WERI-Rb-1 (cell line): ENCODE data around the gene AFAP1.

Experiments used
- DNase-seq: peaks from one replicate; pipeline ENCODE4 v3.0.0-alpha.2; 2020
- H3K27ac ChIP-seq: fragments of 250-450 bp; sonication (Bioruptor Pico); 2 replicates; pipeline ENCODE4 v1.5.1; 2020; ENCODE audit warnings: mild to moderate bottlenecking, moderate library complexity
- H3K27me3 ChIP-seq: fragments of 250-450 bp; sonication (Bioruptor Pico); 2 replicates; pipeline ENCODE4 v1.5.1; 2021; ENCODE audit warnings: mild to moderate bottlenecking, low read depth, moderate library complexity; ENCODE audit not compliant: insufficient read depth, severe bottlenecking
- H3K36me3 ChIP-seq: fragments of 250-450 bp; sonication (Bioruptor Pico); 2 replicates; pipeline ENCODE4 v1.5.1; 2020; ENCODE audit warnings: mild to moderate bottlenecking, moderate library complexity
- H3K4me3 ChIP-seq: 2 replicates; pipeline ENCODE4 v1.5.1; 2011; ENCODE audit warnings: low read depth, mild to moderate bottlenecking, control low read depth, low read length
- H3K9me3 ChIP-seq: fragments of 250-450 bp; sonication (Bioruptor Pico); 2 replicates; pipeline ENCODE4 v1.5.1; 2021; ENCODE audit warnings: mild to moderate bottlenecking, moderate library complexity; ENCODE audit not compliant: severe bottlenecking
- CTCF ChIP-seq: IDR thresholded peaks from 2 replicates; pipeline ENCODE4 v1.5.1; 2011; ENCODE audit warnings: low read depth, mild to moderate bottlenecking, control low read depth, inconsistent platforms, low read length

Gene AFAP1

GRCh38 chr4:7861440-7861881 lies 78.2 kb downstream of the AFAP1 start:
- Histone ChIP-seq H3K36me3 (no peaks in the 10 kb centered on the region; the same call in 1 of the 2 replicates), H3K9me3 (no peaks in the 10 kb centered on the region), H3K4me3 (no peak overlapping the region), H3K27me3 (no peaks in the 10 kb centered on the region), H3K27ac (no peak overlapping the region)
- DNase-seq = no peak
- no peak for TF ChIP-seq CTCF

- DNase-seq = no peak
- no peak for TF ChIP-seq CTCF
- no peaks in the 10 kb centered on the region; the same call in 1 of the 2 replicates for H3K36me3 ChIP-seq
Measured at GRCh38 chr4:7860600-7861163, 79.0 kb downstream of the AFAP1 start.

GRCh38 chr4:7859326-7859725 lies 80.3 kb downstream of the AFAP1 start:
- Histone ChIP-seq H3K9me3 (no peaks in the 10 kb centered on the region), H3K27ac (no peak overlapping the region), H3K4me3 (no peak overlapping the region), H3K27me3 (no peaks in the 10 kb centered on the region), H3K36me3 (peaks cover 9% of the 10 kb centered on the region)
- no peak for DNase-seq
- TF ChIP-seq CTCF = no peak

More at GRCh38 chr4:7860600-7861163, 79.0 kb downstream of the AFAP1 start:
- Histone ChIP-seq H3K9me3 (no peaks in the 10 kb centered on the region), H3K27me3 (no peaks in the 10 kb centered on the region), H3K27ac (no peak overlapping the region), H3K4me3 (no peak overlapping the region)

- no peaks in the 10 kb centered on the region for H3K9me3 ChIP-seq
- no peaks in the 10 kb centered on the region for H3K27me3 ChIP-seq
- no peak overlapping the region for H3K27ac ChIP-seq
- TF ChIP-seq CTCF = no peak
- peaks cover 12% of the 10 kb centered on the region for H3K36me3 ChIP-seq
- no peak overlapping the region for H3K4me3 ChIP-seq
- no peak for DNase-seq
Measured at GRCh38 chr4:7858498-7858897, 81.2 kb downstream of the AFAP1 start.

- TF ChIP-seq CTCF = no peak
- Histone ChIP-seq H3K27ac (no peak overlapping the region), H3K9me3 (no peaks in the 10 kb centered on the region), H3K27me3 (no peaks in the 10 kb centered on the region), H3K4me3 (no peak overlapping the region), H3K36me3 (peaks cover 14% of the 10 kb centered on the region)
- no peak for DNase-seq
Measured at GRCh38 chr4:7857993-7858392, 81.7 kb downstream of the AFAP1 start.

GRCh38 chr4:7857238-7857701 lies 82.4 kb downstream of the AFAP1 start:
- Histone ChIP-seq H3K27ac (no peak overlapping the region), H3K36me3 (peaks cover 14% of the 10 kb centered on the region), H3K4me3 (no peak overlapping the region), H3K9me3 (no peaks in the 10 kb centered on the region), H3K27me3 (no peaks in the 10 kb centered on the region)
- TF ChIP-seq CTCF = no peak
- DNase-seq = no peak
